Adrenal gland (tissue), 5 donors: ENCODE results near the gene RBKS.
A peak's percentile ranks its signal among the peaks of the same experiment; 100 is the strongest.

Experiments
- CTCF ChIP-seq, 6 experiments: fragments of 450-650 bp in 4 of 6; fragments of 200-600 bp in 2 of 6; sonication (generic) in 1 of 6; IDR thresholded peaks; 1 replicate in 5 of 6; 2 replicates in 1 of 6; pipeline versions ENCODE4 v1.5.1 to v1.8.0; 2016 to 2021; ENCODE audit warnings: antibody characterized with exemption in 6 of 6, mild to moderate bottlenecking in 2 of 6, moderate library complexity in 1 of 6
- POLR2A ChIP-seq, 2 donors: fragments of 450-650 bp; IDR thresholded peaks; one replicate each; pipeline ENCODE4 v1.6.1; 2017; ENCODE audit warnings: antibody characterized with exemption in 2 of 2, mild to moderate bottlenecking in 2 of 2, moderate library complexity in 1 of 2
- donor health status: DM: no; HTN: no; CAD: no.

- peak in 3 of 6 experiments; percentile 3 to 21 (median 14) for TF ChIP-seq CTCF (IDR thresholded peaks at IDR 0.05)
- no peak for TF ChIP-seq POLR2A (IDR thresholded peaks at IDR 0.05)
Observed at GRCh38 chr2:27737676-27738348, 152.4 kb downstream of the RBKS start.
